ENCODE data around the gene CHIA.

DNA sequence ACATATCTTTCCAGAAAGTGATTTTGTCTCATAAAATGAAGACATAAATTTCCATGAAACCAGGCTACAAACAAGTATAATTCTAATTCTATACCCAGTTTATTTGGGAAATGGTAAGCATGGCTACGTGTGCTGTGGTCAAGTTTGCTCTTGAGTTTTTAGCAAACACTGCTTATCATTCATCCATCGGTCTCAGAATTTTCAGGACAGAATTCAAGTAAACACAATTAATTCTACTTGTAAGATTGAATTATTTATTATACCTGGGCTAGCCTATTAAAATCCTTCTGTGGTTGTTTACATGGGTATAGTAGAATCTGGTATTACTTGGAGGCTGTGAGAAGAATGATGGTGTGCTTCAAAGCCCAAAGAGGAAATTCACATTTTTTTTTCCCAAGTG is 68.3 kb downstream of the CHIA start:
- TF ChIP-seq, protein P1, sequence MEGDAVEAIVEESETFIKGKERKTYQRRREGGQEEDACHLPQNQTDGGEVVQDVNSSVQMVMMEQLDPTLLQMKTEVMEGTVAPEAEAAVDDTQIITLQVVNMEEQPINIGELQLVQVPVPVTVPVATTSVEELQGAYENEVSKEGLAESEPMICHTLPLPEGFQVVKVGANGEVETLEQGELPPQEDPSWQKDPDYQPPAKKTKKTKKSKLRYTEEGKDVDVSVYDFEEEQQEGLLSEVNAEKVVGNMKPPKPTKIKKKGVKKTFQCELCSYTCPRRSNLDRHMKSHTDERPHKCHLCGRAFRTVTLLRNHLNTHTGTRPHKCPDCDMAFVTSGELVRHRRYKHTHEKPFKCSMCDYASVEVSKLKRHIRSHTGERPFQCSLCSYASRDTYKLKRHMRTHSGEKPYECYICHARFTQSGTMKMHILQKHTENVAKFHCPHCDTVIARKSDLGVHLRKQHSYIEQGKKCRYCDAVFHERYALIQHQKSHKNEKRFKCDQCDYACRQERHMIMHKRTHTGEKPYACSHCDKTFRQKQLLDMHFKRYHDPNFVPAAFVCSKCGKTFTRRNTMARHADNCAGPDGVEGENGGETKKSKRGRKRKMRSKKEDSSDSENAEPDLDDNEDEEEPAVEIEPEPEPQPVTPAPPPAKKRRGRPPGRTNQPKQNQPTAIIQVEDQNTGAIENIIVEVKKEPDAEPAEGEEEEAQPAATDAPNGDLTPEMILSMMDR (IDR thresholded peaks at IDR 0.05) = no peak
- TF ChIP-seq SMC3 (IDR thresholded peaks at IDR 0.05; ENCODE audit: low read depth, low read length) (no peak), NRF1 (IDR thresholded peaks at IDR 0.05; ENCODE audit: low read depth, low read length) (no peak), TAF1 (IDR thresholded peaks at IDR 0.05; ENCODE audit: borderline replicate concordance, low read depth, low read length) (no peak), MXI1 (IDR thresholded peaks at IDR 0.05; ENCODE audit: low read depth, low read length) (no peak), EP300 (IDR thresholded peaks at IDR 0.05; ENCODE audit: borderline replicate concordance in 1 of 2, low read depth in 1 of 2, low read length in 1 of 2) (no peak), EZH2phosphoT487 (IDR thresholded peaks at IDR 0.05; ENCODE audit: borderline replicate concordance, low read depth) (no peak), FOXJ3 (CRISPR knock-in tag; IDR thresholded peaks at IDR 0.05) (no peak), RAD21 (IDR thresholded peaks at IDR 0.05; ENCODE audit: low read length) (no peak)
- TF ChIP-seq, protein P2, sequence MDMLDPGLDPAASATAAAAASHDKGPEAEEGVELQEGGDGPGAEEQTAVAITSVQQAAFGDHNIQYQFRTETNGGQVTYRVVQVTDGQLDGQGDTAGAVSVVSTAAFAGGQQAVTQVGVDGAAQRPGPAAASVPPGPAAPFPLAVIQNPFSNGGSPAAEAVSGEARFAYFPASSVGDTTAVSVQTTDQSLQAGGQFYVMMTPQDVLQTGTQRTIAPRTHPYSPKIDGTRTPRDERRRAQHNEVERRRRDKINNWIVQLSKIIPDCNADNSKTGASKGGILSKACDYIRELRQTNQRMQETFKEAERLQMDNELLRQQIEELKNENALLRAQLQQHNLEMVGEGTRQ (IDR thresholded peaks at IDR 0.05; ENCODE audit: borderline replicate concordance, low read depth, low read length) = no peak

All from SK-N-SH (cell line).